ENCODE data around the gene PTGR2. TPM values are rescaled to one million over a fixed set of nuclear protein-coding genes. Genes with fewer than 3 reads are reported as not detected.
A peak's percentile ranks its signal among the peaks of the same experiment; 100 is the strongest.
"Not testable (repeated sequence)": the region's sequence is repeated elsewhere in the genome, so short reads cannot be mapped to it uniquely, and the experiment has no call there.

The PTGR2 gene
- total and polyA plus RNA-seq, 5 donors, result 31.3 to 38.3 (median 32.8) TPM

DNA sequence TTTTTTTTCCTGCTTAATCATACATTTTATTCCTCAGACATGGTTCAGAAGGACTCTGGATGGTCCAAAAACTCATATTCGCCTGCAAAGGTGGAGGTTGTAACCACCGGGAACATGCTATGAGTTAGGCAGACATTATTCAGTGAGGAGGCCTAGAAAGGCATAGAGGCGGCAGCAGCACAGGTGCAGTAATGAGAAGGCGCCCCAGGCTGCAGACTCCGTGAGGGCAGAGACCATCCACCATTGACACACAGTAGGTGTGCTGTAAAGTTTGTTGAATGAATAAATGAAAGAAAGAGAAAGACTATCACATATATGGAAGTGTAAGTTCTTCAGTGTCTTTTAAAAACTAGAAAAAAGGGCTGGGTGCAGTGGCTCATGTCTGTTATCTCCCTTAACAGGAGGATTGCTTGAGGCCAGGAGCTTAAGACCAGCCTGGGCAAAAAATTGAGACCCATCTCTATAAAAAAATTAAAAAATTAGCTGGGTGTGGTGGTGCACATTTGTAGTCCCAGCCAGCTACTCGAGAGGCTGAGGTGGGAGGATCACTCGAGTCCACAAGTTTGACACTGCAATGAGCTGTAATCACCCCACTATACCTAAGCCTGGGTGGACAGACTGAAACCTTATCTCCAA is 34.5 kb upstream of the PTGR2 start:
- Histone ChIP-seq H3K27ac (ENCODE audit: low read length) (no peak overlapping the region), H3K4me1 (ENCODE audit: control insufficient read depth, insufficient read depth, low read length) (no peaks in the 10 kb centered on the region), H3K4me3 (ENCODE audit: low read length) (no peak overlapping the region), H3K9me3 (ENCODE audit: control insufficient read depth, low read length) (no peaks in the 10 kb centered on the region), H3K27me3 (ENCODE audit: control insufficient read depth, insufficient read depth) (no peaks in the 10 kb centered on the region)
- WGBS, result 94% methylated on average over 7 of the region's 7 CpGs
- ATAC-seq, result no peak
- no peak for DNase-seq
- intact Hi-C loops (cut with DNase I), result no loop called here

GRCh38 chr14:73818821-73819220 is 32.8 kb upstream of the PTGR2 start:
- H3K4me1 ChIP-seq (ENCODE audit: control insufficient read depth, insufficient read depth, low read length), result no peaks in the 10 kb centered on the region
- ATAC-seq (peak; percentile 71 to 91), DNase-seq (peak; percentile 44 to 74 (median 53))
- no peak overlapping the region for H3K27ac ChIP-seq (ENCODE audit: low read length)
- 78% methylated on average over 9 of the region's 9 CpGs for WGBS
- intact Hi-C loops (cut with DNase I), result no loop called here
- H3K9me3 ChIP-seq (ENCODE audit: control insufficient read depth, low read length), result no peaks in the 10 kb centered on the region
- no peaks in the 10 kb centered on the region for H3K27me3 ChIP-seq (ENCODE audit: control insufficient read depth, insufficient read depth)
- no peak overlapping the region for H3K4me3 ChIP-seq (ENCODE audit: low read length)

DNA sequence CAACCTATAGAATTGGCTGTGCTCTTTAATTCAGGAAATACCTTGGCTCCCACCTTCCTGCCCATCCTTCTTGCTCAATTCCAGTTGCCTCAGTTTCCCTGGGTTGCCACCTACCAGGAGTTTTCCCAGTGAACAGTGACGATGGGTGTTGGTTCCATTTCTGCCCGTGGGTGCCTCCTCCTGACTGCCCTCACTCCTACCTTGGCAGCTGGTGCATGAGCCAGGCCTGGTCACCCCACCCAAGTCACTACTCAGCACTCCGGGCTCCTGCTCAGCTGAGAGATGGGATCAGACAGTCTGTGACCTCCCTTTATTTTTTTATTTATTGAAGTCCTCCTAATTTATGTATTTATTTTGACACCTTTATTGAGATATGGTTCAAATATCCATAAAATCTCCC is 31.0 kb upstream of the PTGR2 start:
- no peaks in the 10 kb centered on the region for H3K9me3 ChIP-seq (ENCODE audit: control insufficient read depth, low read length)
- peak in 1 of 2 donors; percentile 17 for ATAC-seq
- DNase-seq, result no peak
- intact Hi-C loops (cut with DNase I), result loop anchor here in 1 of 4 donors (5.0 kb wide), 1 partner anchor 33 kb away; no protein-coding TSS in a partner anchor
- no peaks in the 10 kb centered on the region for H3K4me1 ChIP-seq (ENCODE audit: control insufficient read depth, insufficient read depth, low read length)
- 89% methylated on average over 3 of the region's 3 CpGs for WGBS
- no peaks in the 10 kb centered on the region for H3K27me3 ChIP-seq (ENCODE audit: control insufficient read depth, insufficient read depth)
- no peak overlapping the region for H3K27ac ChIP-seq (ENCODE audit: low read length)
- no peak overlapping the region for H3K4me3 ChIP-seq (ENCODE audit: low read length)

GRCh38 chr14:73823339-73823885 is 28.2 kb upstream of the PTGR2 start:
- no peak overlapping the region for H3K27ac ChIP-seq (ENCODE audit: low read length)
- ATAC-seq (no peak), DNase-seq (no peak)
- intact Hi-C loops (cut with DNase I), result loop anchor here in 1 of 4 donors (5.0 kb wide), 1 partner anchor 36 kb away; no protein-coding TSS in a partner anchor
- H3K4me1 ChIP-seq (ENCODE audit: control insufficient read depth, insufficient read depth, low read length), result no peaks in the 10 kb centered on the region
- no peaks in the 10 kb centered on the region for H3K9me3 ChIP-seq (ENCODE audit: control insufficient read depth, low read length)
- no peak overlapping the region for H3K4me3 ChIP-seq (ENCODE audit: low read length)
- H3K27me3 ChIP-seq (ENCODE audit: control insufficient read depth, insufficient read depth), result no peaks in the 10 kb centered on the region

DNA sequence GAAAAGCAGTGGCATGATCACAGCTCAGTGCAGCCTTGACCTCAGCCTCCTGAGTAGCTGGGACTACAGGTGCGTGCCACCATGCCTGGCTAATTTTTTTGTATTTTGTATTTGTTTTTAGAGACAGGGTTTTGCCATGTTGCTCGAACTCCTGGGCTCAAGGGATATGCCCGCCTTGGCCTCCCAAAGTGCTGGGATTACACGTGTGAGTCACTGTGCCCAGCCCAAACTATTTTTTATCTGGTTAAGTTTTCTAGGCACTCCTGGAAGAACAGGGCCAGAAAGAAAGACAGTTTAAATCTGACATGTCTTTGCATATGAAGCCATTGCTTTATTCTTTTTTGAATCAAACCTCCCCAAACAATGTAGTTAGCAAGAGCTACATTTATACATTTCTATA is 27.5 kb upstream of the PTGR2 start:
- ATAC-seq, result no peak

GRCh38 chr14:73824536-73824935 is 27.1 kb upstream of the PTGR2 start:
- intact Hi-C loops (cut with DNase I), result loop anchor here in 1 of 4 donors (5.0 kb wide), 1 partner anchor 37 kb away; no protein-coding TSS in a partner anchor
- Histone ChIP-seq H3K4me3 (ENCODE audit: low read length) (no peak overlapping the region), H3K9me3 (ENCODE audit: control insufficient read depth, low read length) (no peaks in the 10 kb centered on the region), H3K27ac (ENCODE audit: low read length) (no peak overlapping the region), H3K4me1 (ENCODE audit: control insufficient read depth, insufficient read depth, low read length) (no peaks in the 10 kb centered on the region), H3K27me3 (ENCODE audit: control insufficient read depth, insufficient read depth) (no peaks in the 10 kb centered on the region)
- 88% methylated on average over 8 of the region's 8 CpGs for WGBS
- ATAC-seq (no peak), DNase-seq (no peak)

More for the DNA sequence above, 27.5 kb upstream of the PTGR2 start:
- Histone ChIP-seq H3K9me3 (ENCODE audit: control insufficient read depth, low read length) (no peaks in the 10 kb centered on the region), H3K27ac (ENCODE audit: low read length) (no peak overlapping the region), H3K27me3 (ENCODE audit: control insufficient read depth, insufficient read depth) (no peaks in the 10 kb centered on the region), H3K4me3 (ENCODE audit: low read length) (no peak overlapping the region), H3K4me1 (ENCODE audit: control insufficient read depth, insufficient read depth, low read length) (no peaks in the 10 kb centered on the region)
- intact Hi-C loops (cut with DNase I), result loop anchor here in 1 of 4 donors (5.0 kb wide), 1 partner anchor 37 kb away; no protein-coding TSS in a partner anchor
- DNase-seq, result no peak
- WGBS, result 92% methylated on average over 4 of the region's 4 CpGs

GRCh38 chr14:73825551-73826188 is 26.0 kb upstream of the PTGR2 start:
- Histone ChIP-seq H3K4me1 (ENCODE audit: control insufficient read depth, insufficient read depth, low read length) (no peaks in the 10 kb centered on the region), H3K4me3 (ENCODE audit: low read length) (no peak overlapping the region), H3K27me3 (ENCODE audit: control insufficient read depth, insufficient read depth) (no peaks in the 10 kb centered on the region), H3K9me3 (ENCODE audit: control insufficient read depth, low read length) (no peaks in the 10 kb centered on the region), H3K27ac (ENCODE audit: low read length) (no peak overlapping the region)
- ATAC-seq, result peak; percentile 92 to 94
- peak; percentile 94 to 98 (median 95) for DNase-seq
- intact Hi-C loops (cut with DNase I), result loop anchor here (2.0 to 5.0 kb wide), 2 partner anchors 95 to 98 kb away; no protein-coding TSS in a partner anchor
- WGBS, result 12% methylated on average over 7 of the region's 7 CpGs

GRCh38 chr14:73827190-73827589 is 24.4 kb upstream of the PTGR2 start:
- H3K27ac ChIP-seq (ENCODE audit: low read length); H3K9me3 ChIP-seq (ENCODE audit: control insufficient read depth, low read length); H3K4me1 ChIP-seq (ENCODE audit: control insufficient read depth, insufficient read depth, low read length); DNase-seq; H3K4me3 ChIP-seq (ENCODE audit: low read length); H3K27me3 ChIP-seq (ENCODE audit: control insufficient read depth, insufficient read depth); ATAC-seq: not testable (repeated sequence)
- intact Hi-C loops (cut with DNase I), result loop anchor here (2.0 to 5.0 kb wide), 2 partner anchors 96 to 100 kb away; no protein-coding TSS in a partner anchor
- WGBS, result 93% methylated on average over 7 of the region's 7 CpGs

GRCh38 chr14:73829071-73829470 is 22.6 kb upstream of the PTGR2 start:
- Histone ChIP-seq H3K4me1 (ENCODE audit: control insufficient read depth, insufficient read depth, low read length) (peaks cover 3% of the 10 kb centered on the region), H3K9me3 (ENCODE audit: control insufficient read depth, low read length) (no peaks in the 10 kb centered on the region), H3K4me3 (ENCODE audit: low read length) (no peak overlapping the region), H3K27me3 (ENCODE audit: control insufficient read depth, insufficient read depth) (no peaks in the 10 kb centered on the region), H3K27ac (ENCODE audit: low read length) (peak overlapping the region; percentile 70)
- DNase-seq, result no peak
- intact Hi-C loops (cut with DNase I), result loop anchor here in 3 of 4 donors (5.0 kb wide), 1 partner anchor 102 kb away; no protein-coding TSS in a partner anchor
- no peak for ATAC-seq
- WGBS, result 69% methylated on average over 4 of the region's 4 CpGs

DNA sequence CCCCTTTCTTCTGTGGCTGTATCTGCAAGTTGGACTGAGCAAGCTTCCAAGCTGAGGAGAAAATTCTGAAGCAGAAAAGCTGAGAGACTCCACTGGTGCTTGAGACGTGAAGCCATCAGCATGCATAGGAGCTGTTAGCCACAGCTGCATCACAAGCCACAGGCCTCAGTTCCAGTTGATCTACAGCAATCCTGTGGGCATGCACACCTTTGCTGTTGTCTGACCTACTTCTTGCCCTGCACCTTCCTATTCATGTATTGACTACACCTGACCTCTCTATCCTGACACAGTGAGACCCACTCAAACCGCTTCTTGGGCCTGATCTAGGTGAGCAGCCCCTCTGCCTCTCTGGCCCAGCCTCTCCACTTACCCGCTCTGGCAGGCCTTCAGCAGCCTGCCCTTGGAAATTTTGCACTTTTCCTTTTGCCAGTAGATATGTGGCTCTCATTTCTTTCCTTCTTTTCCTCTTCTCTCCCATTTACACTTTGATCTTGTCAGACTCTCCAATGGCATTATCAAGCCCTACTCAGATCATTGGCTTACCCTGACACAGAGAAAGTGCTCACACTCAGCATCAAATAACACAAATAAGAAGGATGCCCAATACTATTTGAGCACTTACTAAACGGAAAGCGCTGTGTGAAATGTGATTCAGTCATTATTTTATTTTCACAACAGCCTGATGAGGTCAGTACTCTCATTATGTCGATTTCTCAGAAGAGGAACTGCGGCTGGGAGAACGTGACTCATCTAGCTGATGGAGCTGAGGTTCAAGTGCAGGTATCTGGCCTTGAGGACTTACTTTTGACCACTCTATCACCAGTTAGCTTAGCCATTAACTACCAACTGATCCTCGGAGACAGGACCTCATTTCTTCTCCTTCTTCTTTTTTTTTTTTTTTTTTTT is 21.9 kb upstream of the PTGR2 start:
- peak; percentile 9 to 17 for ATAC-seq
- Histone ChIP-seq H3K27me3 (ENCODE audit: control insufficient read depth, insufficient read depth) (no peaks in the 10 kb centered on the region), H3K4me1 (ENCODE audit: control insufficient read depth, insufficient read depth, low read length) (peaks cover 3% of the 10 kb centered on the region), H3K27ac (ENCODE audit: low read length) (peak overlapping the region; percentile 70), H3K4me3 (ENCODE audit: low read length) (no peak overlapping the region), H3K9me3 (ENCODE audit: control insufficient read depth, low read length) (no peaks in the 10 kb centered on the region)
- intact Hi-C loops (cut with DNase I), result loop anchor here in 3 of 4 donors (5.0 kb wide), 1 partner anchor 102 kb away; no protein-coding TSS in a partner anchor
- DNase-seq, result peak in 1 of 3 donors; percentile 30
- WGBS, result 67% methylated on average over 9 of the region's 9 CpGs
